Tongue (tissue), 2 donors: ENCODE results near the gene RSAD1. TPM values are rescaled to one million over a fixed set of nuclear protein-coding genes. Genes with fewer than 3 reads are reported as not detected.

Experiments used
- DNase-seq: peaks from one replicate; pipeline ENCODE4 v3.0.0-alpha.2; 2015
- total RNA-seq: library from RNA; depleted of rRNA; stranded (reverse); fragments of >200 nt; gene quantifications from one replicate; pipeline ENCODE4 v1.2.3, GENCODE V29; 2014

RSAD1 gene
- total RNA-seq, 1 donor from 2014 or later, result 33.5 TPM

- no peak for DNase-seq
These were observed 20.4 kb upstream of the RSAD1 start for GRCh38 chr17:50458270-50458669.

DNA sequence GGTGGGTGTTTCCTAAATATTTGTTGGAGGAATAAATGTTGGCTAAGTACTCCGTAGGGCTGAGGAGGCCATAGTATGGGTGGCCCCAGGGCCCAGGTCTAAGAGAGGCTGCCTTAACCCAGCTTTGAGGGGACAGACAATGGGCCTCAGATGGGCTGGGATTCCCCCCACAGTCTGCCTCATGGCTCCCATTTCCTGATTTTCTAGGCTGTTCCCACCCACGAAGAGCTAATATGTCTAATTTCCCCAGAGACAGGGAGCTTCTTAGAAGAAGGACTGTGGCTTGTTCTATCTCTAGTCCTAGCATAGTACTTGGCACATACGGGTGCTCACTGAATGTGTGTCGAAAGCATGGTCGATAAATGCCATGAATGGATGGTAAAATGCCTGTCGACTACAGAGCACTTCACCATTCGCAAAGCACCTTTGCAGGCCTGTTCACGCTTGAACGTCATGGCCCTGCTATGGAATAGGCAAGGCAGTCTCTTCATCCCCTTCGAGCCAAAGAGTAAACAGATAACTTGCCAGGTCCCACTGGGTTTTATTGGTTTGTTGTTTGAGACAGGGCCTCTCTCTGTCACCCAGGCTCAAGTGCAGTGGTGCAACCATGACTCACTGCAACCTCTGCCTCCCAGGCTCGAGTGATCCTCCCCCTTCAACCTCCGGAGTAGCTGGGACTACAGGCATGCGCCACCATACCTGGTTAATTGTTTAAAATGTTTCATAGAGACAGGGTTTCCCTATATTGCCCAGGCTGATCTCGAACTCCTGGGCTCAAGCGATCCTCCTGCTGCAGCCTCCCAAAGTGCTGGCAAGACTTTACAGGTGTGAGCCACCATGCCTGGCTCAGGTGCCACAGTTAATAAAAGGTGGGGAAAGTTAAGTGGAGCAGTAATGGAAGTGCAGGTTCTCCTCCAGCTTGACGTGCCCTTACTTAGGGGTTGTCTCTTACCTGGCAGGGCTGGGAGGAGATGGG, 19.7 kb upstream of the RSAD1 start:
- DNase-seq, result no peak

GRCh38 chr17:50459756-50460155, 18.9 kb upstream of the RSAD1 start:
- no peak for DNase-seq

DNA sequence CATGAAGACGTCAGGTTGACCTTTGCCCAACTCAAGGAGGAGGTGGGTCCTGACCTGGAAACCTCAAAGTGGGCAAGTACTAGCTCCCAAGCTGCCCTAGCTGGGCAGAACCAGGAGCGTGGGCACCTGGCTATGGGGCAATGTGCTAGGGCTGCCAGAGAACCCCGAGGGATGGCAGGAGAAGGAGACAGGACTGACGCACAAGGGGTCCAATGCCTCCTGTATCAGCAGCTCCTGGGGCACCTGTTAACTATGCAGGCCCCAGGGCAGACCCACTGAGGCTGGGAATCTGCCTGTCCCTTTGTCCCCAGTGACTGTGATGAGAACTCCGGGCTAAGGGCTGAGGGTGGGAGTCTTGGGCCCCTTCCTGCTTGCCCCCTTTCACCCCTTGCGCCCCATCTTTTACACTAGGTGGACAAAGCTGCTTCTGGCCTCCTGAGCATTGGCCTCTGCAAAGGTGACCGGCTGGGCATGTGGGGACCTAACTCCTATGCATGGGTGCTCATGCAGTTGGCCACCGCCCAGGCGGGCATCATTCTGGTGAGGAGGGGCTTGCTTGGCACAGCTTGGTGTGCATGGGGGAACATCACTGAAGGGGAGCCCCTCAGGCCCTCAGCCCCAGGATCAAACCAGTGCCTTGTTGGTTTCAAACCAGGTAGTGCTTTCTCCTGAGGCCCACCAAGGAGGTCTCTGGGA, 17.7 kb upstream of the RSAD1 start:
- no peak for DNase-seq

GRCh38 chr17:50461550-50462132, 17.0 kb upstream of the RSAD1 start:
- DNase-seq, result no peak

GRCh38 chr17:50462446-50462845, 16.2 kb upstream of the RSAD1 start:
- DNase-seq, result no peak

GRCh38 chr17:50464121-50464520, 14.5 kb upstream of the RSAD1 start:
- no peak for DNase-seq

DNA sequence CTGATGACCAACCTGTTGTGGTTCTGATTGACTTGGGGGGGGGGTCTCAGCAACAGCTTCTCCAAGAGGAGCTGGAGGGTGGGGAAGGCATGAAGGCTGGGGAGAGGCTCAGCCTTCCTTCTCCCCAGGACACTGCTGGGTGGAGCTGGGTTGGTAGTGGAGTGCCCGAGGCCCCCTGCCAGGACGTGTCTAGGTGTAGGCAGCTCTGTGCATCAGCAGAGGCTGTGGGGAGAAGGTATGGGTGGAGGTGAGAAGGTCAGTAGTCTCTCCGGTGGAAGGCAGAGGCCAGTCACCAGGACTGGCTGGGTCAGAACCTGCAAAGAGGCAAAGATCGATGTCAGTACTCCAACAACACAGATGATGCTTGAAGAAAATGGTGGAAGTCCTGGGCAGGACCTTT, 13.9 kb upstream of the RSAD1 start:
- DNase-seq, result no peak

GRCh38 chr17:50465171-50465570, 13.5 kb upstream of the RSAD1 start:
- no peak for DNase-seq

DNA sequence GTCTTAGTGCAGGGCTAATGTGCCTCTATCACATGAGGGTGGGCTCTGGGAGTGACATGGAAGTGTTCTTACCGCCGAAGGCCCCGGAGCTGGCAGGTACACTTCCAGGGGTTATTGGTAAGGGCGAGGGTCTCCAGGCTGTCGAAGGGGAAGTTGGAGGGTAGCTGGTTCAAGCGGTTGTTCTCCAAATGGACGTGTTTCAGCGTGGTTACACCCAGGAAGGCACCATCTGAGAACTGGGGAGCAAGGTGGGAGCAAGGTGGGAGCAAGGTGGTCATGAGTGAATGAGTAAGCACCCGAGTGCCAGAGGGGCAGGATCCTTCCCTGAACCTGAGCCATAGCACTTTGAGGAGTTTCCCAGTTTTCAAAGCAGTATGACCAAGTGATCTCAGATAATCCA, 13.0 kb upstream of the RSAD1 start:
- DNase-seq, result no peak

- no peak for DNase-seq
These were observed 12.1 kb upstream of the RSAD1 start for GRCh38 chr17:50466371-50467113.

DNA sequence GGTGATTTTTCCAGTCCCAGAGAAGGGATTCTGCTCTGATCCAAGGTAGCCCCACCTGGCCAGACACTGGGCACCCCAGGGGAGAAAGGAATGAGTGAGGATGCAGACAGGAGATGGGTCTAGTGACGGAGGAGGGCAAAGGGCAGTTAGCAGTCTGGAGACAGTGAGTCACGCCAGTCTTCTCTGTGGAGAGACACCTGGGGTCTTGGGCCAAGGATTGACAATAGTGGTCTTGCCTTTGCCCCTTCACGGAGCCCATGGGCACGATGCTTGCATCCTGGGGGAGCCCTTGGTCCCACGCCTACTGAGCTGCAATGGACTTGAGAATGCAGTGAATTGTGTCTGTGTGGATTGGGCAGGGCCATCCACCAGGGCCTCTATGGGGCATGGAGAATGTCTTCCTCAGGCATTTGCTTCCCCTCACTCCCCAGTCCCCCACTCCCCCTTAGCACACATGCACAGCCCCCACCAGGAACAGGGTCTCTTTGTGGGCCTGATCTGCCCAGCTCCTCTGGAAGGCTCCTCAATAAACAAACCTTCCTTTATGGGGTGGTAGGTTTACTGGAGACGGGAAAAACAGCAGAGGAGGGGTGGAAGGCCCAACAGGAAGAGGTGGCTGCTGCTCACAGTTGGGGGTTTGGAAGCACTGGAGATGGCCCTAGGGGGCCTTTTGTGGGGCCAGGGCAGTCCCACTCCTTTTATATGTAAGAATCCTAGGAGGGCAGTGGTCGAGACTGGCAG, 11.4 kb upstream of the RSAD1 start:
- DNase-seq, result no peak

- no peak for DNase-seq
These were observed 10.8 kb upstream of the RSAD1 start for GRCh38 chr17:50467855-50468303.

DNA sequence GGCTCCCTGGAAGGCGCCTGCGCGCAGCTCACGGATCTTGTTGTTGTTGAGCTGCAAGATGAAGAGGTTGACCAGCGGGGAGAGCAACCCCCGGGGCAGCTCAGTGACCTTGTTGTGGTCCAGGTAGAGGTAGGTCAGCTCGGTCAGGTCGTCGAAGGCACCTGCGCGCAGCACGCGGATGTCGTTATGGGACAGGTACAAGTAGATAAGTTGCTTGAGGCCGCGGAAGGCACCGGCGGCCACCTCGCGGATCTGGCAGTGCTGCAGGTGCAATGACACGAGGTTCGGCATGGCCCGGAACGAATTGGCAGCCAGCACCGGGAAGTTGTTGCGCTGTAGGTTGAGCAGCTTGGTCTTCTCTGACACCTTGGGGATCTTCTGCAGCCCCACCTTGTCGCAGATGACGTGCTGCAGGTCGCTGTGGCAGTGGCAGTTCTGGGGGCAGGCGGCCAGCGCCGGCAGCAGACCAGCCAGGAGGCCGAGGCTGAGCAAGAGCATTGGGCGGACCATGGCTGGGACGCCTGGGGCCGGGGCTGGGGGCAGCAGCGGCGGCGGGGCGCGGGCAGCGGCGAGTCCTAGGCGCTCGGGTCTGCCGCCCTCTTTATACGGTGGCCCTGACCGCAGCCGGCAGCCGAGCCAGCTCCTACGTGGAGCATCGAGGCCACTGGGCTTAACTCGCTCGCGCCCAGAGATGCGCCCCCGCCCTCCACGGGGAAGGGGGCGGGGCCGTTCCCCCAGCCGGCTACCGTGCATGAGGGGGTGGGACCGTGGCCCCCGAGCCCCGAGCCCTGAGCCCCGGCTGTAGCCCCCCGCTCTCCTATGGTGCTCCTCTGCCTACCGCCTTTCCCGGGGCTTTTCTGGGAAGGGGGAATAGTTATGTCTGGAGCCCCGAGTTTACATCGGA, 10.1 kb upstream of the RSAD1 start, which contains the start of gene CHAD:
Gene CHAD, minus strand, starts transcription at position 577 of the 904 bp plus-strand sequence. Its CDS starts 67 bp downstream, at position 510.
- DNase-seq, result no peak

DNA sequence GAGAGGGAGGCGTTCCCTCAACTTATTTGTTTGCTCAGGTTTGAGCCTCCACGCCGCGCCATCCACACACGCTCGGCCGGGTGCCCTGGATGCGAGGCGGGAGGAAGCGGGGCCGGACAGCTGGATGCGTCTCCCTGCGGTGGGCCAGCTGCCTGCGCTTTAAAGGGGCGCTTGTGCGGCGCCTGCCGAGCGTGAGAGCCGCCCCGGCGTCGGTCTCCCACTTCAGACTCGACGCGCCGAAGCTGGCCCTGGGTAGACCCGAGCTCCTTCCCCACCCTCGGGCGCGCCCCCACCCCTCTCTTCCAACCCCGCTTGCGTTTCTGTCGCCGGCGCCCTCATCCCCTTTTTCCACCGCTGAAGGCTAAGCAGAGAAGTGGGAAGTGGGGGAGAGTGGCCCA, 9.5 kb upstream of the RSAD1 start:
- DNase-seq, result peak; percentile 50

GRCh38 chr17:50469671-50470305, 8.9 kb upstream of the RSAD1 start:
- DNase-seq, result no peak

DNA sequence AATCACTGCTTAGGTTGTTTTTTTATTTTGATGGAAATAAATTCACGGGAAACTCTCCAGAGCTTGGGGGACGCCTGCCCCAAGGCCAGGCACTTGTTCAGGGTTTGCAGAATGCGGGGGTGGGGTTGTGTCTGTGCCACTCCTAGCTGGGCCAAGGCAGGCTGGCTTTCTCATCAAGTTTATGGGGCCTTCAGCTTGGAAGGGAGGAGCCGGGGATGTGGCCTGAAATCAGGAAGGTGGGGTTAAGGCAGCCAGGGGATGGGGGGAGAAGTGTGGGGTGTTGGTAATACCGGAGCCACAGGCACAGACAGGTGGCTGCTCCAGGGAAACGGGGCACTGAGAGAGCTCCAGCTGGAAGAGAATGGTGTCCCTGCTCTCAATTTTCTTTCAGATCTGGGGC, 8.2 kb upstream of the RSAD1 start:
- DNase-seq, result no peak

GRCh38 chr17:50471009-50471905, 7.4 kb upstream of the RSAD1 start:
- DNase-seq, result peak; percentile 35

- DNase-seq, result no peak
These were observed 6.4 kb upstream of the RSAD1 start for GRCh38 chr17:50472286-50472685.
